Activated CD4-positive, alpha-beta T cell treated with anti-CD3 and anti-CD28 coated beads, Interleukin-2, amount 50 U/mL, for 24 hours (primary cell): ENCODE results near the gene GPR158.
"Not testable (repeated sequence)": the region's sequence is repeated elsewhere in the genome, so short reads cannot be mapped to it uniquely, and the experiment has no call there.

Source experiments
- DNase-seq, 2 donors: peaks; one replicate each; pipeline ENCODE4 v3.0.0-alpha.2; 2020; ENCODE audit warnings: low read depth in 1 of 2, low spot score in 1 of 2

Gene GPR158, protein sequence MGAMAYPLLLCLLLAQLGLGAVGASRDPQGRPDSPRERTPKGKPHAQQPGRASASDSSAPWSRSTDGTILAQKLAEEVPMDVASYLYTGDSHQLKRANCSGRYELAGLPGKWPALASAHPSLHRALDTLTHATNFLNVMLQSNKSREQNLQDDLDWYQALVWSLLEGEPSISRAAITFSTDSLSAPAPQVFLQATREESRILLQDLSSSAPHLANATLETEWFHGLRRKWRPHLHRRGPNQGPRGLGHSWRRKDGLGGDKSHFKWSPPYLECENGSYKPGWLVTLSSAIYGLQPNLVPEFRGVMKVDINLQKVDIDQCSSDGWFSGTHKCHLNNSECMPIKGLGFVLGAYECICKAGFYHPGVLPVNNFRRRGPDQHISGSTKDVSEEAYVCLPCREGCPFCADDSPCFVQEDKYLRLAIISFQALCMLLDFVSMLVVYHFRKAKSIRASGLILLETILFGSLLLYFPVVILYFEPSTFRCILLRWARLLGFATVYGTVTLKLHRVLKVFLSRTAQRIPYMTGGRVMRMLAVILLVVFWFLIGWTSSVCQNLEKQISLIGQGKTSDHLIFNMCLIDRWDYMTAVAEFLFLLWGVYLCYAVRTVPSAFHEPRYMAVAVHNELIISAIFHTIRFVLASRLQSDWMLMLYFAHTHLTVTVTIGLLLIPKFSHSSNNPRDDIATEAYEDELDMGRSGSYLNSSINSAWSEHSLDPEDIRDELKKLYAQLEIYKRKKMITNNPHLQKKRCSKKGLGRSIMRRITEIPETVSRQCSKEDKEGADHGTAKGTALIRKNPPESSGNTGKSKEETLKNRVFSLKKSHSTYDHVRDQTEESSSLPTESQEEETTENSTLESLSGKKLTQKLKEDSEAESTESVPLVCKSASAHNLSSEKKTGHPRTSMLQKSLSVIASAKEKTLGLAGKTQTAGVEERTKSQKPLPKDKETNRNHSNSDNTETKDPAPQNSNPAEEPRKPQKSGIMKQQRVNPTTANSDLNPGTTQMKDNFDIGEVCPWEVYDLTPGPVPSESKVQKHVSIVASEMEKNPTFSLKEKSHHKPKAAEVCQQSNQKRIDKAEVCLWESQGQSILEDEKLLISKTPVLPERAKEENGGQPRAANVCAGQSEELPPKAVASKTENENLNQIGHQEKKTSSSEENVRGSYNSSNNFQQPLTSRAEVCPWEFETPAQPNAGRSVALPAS (N-terminal part only)

DNA sequence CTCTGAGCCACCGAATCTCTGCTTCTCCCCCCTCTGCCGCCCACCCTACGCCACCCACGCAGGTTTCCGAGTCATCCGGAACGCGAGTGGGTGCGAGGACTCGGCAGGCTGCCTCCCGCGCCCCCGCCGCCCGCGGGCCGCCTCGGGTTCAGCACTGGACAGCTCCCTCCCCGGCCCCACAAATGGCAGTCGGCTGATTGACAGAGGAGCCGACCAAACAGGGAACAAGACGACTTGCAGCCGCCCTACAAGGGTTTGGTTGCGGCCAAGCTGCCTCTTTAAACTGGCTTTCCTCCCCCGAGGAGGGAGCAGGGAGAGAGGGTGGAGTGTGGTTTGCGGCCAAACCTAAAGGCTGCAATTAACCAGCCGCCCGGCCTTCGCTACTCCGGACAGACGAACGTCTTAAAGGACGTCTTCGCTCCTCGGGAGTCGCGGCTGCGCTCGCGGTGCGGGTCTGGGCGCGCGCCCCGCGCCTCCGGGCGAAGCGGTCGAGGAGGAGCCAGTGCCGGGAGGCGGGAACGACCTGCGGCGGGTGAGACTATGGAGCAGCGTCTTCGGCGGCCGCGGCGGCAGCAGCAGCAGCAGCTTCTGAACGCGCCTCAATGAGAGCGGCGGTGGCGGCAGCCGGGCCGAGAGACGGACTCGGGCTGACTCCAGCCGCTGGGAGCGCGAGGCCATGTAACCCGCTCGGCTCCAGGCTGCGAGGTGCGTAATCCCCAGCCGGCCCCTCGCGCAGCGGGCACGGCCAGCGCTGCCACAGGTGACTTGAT lies at the start of gene GPR158:
GPR158 (plus strand) TSS at position 541 of the 770 bp plus-strand sequence. CDS start 420 bp downstream, outside the sequence.
- peak in 1 of 2 donors; percentile 34 for DNase-seq

DNA sequence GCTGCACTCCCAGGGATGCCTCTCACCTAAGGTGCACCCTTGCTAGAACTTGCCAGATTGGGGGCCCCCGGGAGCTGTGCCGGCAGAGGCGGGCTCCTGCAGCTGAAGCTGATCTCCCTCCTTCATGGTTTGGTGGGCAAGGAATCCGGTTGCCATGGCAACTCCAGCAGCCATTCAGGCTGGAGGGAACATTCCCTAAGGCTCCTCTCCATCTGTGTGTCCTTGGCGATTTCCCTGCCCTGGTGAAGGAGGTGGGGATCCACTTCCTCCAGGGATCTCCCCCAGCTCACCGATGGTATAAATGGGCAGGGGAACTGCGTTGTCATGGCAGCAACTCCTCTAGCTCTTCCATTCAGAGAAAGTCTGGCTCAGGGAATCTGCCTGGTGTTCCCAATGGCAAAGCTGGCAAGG lies 49.6 kb upstream of the GPR158 start:
- DNase-seq: no peak

DNA sequence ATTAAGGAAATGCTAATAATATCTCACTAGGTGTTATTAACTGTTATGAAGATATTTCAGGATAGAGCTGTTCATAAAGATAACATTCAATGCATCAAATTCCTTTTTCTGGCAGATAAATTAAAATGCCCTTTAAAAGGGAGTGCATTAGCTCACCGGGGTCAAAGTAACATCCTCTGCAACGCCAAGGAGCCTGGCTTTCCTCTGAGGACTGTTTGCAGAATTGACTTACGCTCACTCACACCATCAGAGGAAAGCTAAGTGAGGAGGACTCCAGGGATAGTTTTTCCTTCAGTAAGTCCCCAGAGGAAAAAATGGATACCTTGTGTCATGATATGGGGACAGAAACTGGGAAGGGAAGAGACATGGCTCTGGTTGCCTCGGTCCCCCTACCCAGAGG lies 45.2 kb upstream of the GPR158 start:
- DNase-seq: no peak

DNA sequence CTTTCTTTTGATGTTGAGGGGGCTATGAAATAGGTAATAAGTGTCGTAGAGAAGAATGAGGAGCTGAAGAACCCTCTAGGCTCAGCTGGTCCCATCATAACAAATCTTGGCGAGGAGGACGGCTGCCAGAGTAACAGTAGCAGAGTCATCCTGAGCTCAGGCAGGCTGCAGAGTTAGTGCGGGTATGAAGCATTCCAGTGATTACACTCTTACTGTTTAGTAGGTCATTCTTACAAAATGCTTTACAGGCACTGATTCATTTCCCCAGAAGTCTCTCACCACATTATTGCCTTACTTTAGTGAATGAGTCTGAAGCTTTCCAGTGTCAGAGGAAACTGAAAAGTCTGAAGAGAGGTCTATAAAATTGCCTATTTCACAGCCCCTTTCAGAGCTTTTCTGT lies 43.9 kb upstream of the GPR158 start:
- DNase-seq: no peak

DNA sequence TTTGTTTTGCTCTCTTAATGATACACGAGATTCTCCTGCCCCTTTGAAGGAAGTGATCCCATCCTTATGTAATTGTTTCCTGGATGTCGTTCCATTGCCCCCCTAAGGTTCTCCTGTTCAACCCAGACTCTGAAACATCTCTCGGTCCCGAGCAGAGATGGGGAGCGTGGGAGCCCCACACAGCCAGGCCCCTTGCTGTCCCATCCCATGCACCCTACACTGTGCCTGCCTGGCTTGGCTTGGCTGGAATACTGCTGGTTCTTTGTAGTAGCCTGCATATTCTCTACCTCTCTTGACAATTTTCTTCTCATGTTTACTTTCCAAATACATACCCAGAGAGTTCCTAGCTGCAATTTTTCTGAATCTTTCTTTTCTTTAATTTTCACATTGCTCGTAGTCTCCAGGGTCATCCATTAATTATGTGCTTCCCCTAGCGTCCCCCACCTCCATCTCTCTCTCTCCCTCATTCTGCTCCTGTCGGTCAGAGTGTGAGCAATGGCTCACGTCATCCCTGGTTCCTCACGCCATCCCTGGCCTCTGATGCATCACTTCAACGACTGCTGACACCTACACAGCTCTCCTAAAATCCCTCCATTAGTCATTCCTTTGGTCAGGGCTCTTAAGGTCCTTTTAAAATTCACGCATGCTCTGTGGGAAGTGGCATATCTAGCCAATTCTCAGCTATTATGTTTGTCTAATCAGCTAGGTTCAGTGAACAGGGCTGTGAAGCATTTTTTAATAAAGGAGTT lies 32.5 kb upstream of the GPR158 start:
- no peak for DNase-seq

DNA sequence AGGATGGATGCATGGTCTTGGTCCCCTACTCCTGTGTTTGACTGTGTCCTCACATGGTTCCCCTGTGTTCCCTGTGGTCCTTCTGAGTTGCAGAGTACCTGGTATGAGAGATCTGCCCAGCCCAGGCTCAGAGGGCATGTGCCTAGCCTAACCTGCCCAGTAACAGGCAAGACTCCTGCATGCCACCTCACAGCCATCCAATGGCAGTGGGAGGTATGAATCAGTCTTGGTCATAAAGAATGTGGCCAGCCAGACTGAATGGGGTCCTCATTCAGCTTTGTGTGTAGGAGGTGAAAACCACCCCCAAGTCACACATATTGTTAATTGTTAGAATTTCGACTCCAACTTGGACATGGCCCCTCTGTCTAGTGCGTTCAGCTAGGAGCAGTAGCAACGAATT lies 17.2 kb upstream of the GPR158 start:
- no peak for DNase-seq

DNA sequence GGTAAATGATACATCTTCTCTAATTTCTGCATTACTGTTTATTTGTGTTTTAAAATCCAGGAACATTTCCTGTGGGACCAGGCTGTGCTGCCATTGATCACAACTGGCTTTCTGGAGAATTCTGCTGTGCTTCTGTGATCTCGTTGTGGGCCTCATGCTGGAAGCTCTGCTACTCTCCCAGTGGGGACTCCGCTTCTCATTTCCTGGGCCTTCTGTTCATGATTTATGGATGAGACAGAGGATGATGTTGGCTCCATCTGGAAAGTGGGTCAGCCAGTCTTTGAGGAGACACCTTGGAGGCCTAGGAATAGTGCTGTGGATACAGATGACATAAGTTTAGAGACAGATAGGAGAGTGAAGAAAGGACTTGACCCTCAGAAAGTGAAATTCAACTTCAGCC lies 15.2 kb upstream of the GPR158 start:
- no peak for DNase-seq

DNA sequence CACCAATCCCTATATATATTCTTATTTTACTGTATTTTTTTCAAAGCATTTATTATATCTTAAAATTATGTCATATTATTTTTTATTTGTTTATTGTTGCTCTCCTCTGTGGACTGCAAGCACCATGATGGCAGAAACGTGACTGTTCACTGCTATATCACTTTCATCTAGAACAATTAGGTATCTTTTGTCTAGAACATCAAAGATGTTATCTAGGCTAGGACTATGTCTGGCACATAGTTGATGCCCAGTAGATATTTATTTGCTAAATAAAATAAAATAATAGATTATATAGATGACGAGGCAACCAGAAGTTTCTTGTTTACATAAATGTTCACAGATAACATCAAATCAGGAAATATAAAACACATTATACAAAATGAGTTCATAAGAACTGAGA lies 12.4 kb upstream of the GPR158 start:
- no peak for DNase-seq

DNA sequence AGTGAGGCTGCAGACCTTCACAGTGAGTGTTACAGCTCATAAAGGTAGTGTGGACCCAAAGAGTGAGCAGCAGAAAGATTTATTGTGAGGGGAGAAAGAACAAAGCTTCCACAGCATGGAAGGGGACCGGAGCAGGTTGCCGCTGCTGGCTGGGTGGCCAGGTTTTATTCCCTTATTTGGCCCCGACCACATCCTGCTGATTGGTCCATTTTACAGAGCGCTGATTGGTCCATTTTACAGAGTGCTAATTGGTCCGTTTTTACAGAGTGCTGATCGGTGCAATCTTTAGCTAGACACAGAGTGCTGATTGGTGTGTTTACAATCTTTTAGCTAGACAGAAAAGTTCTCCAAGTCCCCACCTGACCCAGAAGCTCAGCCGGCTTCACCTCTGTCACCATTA lies 11.3 kb upstream of the GPR158 start:
- DNase-seq: not testable (repeated sequence)

DNA sequence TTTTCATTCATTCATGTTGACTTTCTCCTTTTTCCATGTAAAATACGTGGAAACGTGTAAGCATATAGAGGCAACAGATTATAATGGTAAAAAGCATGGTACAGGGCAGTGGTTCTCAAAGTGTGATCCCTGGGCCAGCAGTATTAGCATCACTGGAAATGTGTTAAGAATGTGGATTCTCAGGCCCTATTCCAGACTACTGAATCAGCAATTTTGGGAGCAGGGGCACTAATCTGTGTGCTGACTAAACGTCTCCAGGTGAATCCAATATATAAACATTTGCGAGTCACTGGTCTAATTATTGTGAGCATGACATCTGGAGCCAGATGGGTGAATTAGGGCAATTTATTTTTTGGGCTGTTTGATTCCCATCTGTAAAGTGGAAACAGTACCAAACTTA lies 5.1 kb upstream of the GPR158 start:
- DNase-seq: no peak

DNA sequence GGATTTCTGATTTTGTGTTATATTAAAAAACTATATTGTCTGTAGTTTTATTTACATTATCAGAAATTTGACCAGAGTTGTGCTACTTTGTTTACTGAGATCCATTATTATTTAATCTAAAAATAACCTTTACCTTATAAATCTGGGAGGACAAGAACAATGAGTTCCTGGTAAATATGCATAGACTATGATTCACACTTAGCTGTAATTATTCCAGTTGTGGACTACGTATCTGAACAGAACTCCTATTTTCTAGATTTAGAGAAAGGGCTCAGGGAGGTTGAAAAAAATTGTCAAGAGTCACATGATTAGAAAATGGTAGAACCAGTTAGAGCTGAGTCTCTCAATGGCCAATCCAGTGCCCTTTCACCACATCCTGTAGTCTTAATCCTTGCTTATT lies 4.2 kb upstream of the GPR158 start:
- no peak for DNase-seq

DNA sequence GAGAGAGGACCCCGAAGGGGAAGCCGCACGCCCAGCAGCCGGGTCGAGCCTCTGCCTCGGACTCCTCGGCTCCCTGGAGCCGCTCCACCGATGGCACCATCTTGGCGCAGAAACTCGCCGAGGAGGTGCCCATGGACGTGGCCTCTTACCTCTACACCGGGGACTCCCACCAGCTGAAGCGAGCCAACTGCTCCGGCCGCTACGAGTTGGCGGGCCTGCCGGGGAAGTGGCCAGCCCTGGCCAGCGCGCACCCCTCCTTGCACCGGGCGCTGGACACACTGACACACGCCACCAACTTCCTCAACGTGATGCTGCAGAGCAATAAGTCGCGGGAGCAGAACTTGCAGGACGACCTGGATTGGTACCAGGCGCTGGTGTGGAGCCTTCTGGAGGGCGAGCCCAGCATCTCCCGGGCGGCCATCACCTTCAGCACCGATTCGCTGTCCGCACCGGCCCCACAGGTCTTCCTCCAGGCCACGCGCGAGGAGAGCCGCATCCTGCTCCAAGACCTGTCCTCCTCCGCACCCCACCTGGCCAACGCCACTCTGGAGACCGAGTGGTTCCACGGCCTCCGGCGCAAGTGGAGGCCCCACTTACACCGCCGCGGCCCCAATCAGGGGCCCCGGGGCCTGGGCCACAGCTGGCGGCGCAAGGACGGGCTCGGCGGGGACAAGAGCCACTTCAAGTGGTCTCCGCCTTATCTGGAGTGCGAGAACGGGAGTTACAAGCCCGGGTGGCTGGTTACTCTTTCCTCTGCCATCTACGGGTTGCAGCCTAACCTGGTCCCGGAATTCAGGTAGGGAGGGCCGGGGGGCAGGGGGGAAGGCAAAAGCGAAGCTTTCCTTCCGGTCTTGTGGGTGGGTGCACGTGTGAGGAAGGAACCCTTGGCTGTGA lies 973 bp downstream of the GPR158 start:
- DNase-seq: no peak

DNA sequence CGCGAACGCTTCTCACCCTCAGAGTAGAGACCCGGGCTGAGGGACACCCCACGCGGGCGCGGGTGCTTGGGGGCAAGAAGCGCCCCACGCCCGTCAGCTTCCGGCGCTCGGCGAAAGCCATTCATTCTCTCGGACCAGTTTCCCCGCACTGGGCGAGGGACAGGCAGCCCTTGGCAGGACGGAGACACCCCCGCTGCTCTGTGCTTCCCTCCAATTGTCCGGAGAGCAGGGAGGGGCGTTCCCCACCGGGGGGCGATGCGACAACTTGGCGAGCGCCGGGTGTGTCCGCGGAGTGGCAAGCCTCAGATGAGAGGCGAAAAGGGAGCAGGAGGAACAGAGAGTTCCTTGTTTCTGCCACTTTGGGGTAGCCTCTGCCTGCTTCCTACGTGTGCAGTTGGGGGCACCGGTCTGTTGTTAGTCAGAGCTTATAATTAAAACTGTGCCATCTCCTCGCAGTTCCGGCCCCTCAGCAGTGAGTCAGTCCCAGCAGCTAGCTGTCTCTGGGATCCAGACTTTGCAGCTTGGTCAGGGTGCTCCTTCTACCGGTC lies 1.7 kb downstream of the GPR158 start:
- no peak for DNase-seq

DNA sequence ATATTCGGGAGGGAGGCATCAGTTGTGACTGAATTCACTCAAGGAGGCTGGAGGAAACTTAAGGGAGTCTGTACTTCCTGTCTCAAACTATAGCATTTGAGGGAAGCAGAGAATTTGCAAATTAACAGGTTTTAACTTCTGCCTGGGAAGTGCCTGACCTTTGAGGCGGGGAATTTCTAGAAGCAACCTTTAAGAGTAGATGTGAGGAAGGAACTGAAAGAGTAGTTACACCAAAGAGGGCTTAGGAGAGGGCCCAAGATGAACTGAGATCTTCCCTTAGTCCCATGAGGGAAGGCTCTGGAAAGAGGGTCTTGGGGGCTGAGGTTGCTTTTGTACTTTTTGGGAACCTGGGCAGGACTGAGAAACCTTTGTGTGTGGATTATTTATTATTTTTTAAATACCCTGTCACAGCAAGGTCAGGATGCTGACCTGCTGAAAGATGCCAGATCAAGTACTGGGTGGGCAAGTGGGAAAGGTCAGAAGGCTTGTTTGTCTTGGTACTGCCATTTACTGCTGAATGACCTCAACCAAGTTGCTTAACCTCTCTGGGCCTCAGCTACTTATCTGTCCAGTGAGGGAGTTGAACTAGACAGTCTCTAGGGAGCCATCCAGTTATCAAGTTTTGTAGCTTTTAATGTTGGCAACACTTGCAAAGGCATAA lies 2.4 kb downstream of the GPR158 start:
- DNase-seq: no peak

DNA sequence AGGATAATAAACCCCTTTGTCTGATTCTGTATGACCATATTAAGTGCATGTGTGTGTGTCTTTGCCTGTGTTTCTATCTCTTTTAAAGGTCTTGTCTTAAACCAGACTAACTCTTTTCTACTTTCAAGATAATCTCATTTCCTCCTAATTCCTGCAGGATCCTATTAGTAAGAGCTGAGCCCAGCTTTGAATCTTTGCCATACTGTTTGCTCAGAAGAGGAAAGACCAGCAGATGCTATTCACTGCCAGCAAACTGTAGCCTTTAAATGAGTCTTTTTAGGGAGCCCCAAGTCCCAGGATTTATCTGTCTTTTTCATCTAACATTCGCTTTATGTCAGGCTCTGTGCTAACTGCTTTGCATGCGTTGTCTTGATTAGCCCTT lies 2.9 kb downstream of the GPR158 start:
- no peak for DNase-seq

DNA sequence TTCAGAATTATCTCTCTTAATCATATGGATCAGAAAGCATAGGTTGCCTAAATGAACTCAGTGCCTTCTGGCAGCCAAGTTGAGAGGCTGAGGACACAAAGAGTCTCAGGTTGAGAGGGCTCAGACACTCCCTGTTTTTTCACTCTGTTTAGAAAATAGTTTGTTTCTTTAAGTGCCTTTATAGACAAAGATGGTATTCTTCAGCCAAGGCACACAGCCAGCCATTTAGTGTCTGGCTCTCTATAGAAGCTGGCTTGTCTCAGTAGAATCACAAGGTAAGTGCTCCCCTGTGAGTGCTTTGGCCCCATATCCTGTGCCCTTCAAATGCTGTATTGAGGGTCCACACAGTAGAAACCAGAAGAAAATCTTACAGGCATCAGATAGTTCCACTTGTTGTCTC lies 3.6 kb downstream of the GPR158 start:
- no peak for DNase-seq

DNA sequence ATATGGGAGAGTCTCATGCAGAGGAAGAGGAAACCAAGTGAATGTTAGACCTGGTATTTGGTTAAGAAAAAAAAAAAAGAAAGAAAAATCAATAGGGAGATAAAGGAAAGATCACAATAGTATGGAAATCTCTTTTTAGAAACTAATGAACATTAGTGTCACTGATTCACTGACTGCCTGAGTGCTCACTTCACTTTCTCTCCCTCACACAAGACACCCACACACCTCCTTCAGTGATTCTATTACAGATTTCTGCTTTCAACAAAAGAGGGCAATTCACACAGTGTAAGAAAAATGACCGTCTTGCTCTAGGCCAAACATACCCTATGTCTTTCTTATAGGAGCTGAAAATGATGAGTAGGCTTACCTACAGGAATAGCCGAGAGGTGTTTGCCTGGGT lies 6.0 kb downstream of the GPR158 start:
- no peak for DNase-seq

DNA sequence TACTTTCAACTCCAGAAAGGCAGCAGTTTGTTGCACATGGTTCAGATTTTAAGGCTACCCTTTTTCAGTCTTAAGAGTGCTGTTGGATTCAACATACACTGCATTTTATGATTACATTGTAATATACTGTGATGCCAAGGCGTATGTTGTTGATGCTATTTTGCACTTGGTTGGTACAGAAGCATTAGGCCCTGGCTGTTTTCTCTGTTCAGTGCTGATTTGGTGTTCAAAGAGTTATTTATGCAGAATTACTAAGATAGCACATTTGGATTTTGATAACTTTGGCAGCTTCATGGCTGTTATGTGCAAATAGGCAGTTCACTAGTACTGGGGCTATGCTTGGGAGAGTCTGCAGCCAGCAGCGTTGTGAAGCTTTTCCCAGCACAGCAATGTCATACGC lies 7.8 kb downstream of the GPR158 start:
- no peak for DNase-seq
